NOMO-1 treated with DMSO at 0.1 percent for 48 hours (cell line): ENCODE measurements around the gene DAND5.

Experiments used
- DNase-seq: peaks from one replicate; lab custom pipeline; 2025; ENCODE audit not compliant: unreplicated experiment; lab: John Stamatoyannopoulos, UW

Gene DAND5

DNA sequence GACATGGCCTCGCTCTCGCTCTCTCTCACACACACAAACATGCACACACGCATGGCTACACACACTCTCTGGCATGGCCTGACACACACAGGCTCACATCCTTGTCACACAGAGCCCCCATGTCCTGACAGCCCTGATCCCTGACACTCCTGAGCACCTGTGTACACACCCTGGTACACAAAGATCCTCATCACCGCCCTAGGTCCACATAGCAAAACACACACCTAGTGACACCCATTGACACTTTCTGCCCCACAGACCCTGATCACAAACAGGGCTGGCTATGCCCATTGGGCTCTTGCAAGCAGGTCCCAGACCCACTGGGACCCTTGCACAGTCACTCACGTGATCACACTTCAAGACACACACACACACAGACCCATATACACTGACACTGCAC, 21.9 kb downstream of the DAND5 start:
- DNase-seq: no peak

GRCh38 chr19:12992729-12993128, 23.4 kb downstream of the DAND5 start:
- no peak for DNase-seq

DNA sequence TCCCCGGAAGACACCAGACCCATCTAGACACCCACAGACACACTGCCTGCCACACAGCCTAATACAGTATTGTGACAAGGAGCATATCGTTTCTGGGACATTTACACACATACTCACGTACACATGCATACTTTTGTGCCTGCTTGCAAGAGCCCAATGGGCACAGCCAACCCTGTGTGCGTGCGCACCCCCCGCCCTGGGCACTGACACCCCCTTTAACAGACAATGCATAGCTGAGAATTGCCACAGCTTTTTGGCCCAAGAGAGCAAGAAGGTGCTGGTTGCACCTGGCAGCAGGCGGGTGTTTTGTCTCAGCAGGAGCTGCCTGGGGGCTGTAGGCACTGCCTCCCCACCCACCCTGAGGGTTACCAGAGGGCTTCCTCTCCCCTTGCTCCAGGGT, 24.2 kb downstream of the DAND5 start:
- no peak for DNase-seq

GRCh38 chr19:12994701-12995595, 25.6 kb downstream of the DAND5 start, which contains the start of gene NFIX:
NFIX (plus strand) TSS chr19:12995475; CDS start chr19:12995838, 363 bp downstream.
- DNase-seq: peak; percentile 61

- DNase-seq: no peak
Measured at GRCh38 chr19:12995596-12996405, 26.4 kb downstream of the DAND5 start.

- DNase-seq: no peak
Measured at GRCh38 chr19:12996406-12997094, 27.2 kb downstream of the DAND5 start.

- DNase-seq: no peak
Measured at GRCh38 chr19:12997179-12997966, 28.0 kb downstream of the DAND5 start.

GRCh38 chr19:12997967-12998940, 28.9 kb downstream of the DAND5 start:
- no peak for DNase-seq

GRCh38 chr19:13001166-13001501, 31.8 kb downstream of the DAND5 start:
- DNase-seq: no peak

DNA sequence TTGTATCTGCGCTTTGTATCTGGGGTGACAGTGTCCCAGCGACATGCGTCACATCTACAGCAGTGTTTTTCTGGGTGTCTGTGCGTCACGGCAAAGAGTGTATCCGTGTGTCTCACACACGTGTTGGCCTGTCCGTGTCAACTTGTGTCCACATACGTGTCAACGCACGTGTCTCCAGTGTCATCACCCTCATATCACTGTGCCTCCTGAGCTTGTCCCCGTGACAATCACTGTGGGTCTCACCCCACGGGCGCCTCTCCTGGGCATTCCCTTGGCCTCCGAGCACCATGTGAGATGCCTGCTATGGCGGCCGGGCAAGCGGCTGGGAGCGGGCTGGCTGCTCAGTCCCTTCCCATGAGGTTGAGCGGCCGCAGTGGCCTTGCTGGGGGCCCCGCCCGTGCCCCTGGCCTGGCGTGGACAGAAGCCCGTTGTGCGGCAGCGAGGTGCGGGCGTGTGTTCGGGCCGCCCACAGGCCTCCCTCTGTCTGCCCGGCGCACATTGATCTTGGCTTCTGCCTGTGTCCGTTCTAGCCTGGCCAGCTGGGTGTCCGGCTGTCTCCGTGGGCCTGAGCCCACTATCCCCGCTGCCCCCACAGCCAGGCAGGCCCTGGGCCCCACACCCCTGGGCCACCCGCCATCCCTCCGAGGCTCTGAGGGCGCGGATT, 32.3 kb downstream of the DAND5 start:
- DNase-seq: no peak

GRCh38 chr19:13002166-13002898, 33.0 kb downstream of the DAND5 start:
- DNase-seq: no peak

DNA sequence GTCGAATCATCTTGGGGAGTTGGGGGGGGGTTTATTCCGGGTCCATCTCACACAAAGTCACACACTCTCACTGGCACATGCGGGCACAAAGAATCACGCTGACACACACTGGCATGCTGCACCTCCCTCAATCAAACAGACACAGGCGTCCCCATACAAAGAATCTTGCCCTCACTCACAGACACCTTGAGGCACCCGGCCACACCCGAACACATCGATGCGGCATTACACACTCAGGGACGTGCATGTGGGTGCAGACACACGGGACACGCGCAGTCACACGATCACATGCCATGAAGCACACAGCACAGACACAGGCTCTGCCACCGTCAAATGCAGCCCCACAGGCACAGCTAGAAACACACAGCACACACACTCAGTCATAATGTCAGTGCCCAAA, 33.7 kb downstream of the DAND5 start:
- DNase-seq: no peak

DNA sequence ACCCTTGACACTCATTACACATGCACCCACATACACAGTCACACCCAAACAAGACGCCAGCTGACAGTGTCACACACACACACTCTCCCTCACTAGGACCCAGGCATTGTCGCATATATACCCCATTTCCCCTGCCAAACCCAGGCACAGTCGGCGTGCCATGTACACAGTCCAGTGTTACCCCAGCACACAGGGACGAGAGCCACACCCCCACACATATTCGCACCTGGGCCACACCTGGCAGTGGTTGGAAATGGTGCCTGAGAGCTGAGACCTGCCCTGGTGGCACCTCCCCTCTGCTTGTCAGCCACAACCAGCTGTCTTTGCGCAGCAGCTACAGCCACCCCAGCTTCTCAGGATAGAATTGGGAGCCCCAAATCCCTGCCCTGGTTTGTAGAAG, 34.9 kb downstream of the DAND5 start:
- DNase-seq: no peak

GRCh38 chr19:13005253-13005652, 35.9 kb downstream of the DAND5 start:
- DNase-seq: no peak

DNA sequence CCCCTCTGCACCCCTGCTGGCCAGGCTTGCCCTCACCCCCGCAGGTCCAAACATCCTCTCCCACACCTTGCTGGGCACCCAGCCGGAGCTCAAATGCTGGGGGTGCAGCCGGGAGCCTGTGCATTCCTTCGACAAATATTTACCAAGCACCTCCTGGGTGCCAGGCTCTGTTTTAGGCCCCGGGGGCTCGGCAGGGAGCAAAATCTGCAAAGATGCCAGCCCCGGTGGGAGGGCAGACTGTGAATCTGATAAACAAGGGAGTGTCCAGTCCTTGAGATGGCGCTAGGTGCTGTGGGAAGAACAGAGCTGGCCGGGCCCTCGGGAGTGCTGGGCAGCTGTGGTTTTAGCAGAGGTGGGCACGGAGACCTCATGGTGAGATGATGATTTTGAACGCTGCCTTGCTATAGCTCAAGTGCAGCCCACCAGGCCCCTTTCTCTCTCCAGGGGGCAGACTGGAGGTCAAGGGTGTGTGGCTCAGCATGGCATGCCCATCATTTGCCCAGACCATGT, 36.5 kb downstream of the DAND5 start:
- no peak for DNase-seq

- no peak for DNase-seq
Measured at GRCh38 chr19:13006431-13007281, 37.3 kb downstream of the DAND5 start.
